GM19455 (cell line): Measurements from ENCODE around the gene P4HA3.
"Not testable (repeated sequence)": the region's sequence is repeated elsewhere in the genome, so short reads cannot be mapped to it uniquely, and the experiment has no call there.

Experiments used
- ATAC-seq: cut with Tn5 transposase; IDR thresholded peaks from one replicate; pipeline ENCODE4 v1.9.1; 2021; ENCODE audit not compliant: unreplicated experiment

P4HA3 gene

GRCh38 chr11:74311352-74311926 lies at the start of gene P4HA3:
P4HA3 (minus strand) TSS chr11:74311640; CDS start chr11:74311611, 29 bp downstream.
- ATAC-seq: no peak

- no peak for ATAC-seq
Observed at GRCh38 chr11:74357449-74357848, 46.0 kb upstream of the P4HA3 start.

GRCh38 chr11:74355626-74356025 lies 44.2 kb upstream of the P4HA3 start:
- no peak for ATAC-seq

- no peak for ATAC-seq
Observed at GRCh38 chr11:74354036-74354435, 42.6 kb upstream of the P4HA3 start.

GRCh38 chr11:74347381-74347780 lies 35.9 kb upstream of the P4HA3 start:
- ATAC-seq: no peak

- ATAC-seq: no peak
Observed at GRCh38 chr11:74345420-74345819, 34.0 kb upstream of the P4HA3 start.

- no peak for ATAC-seq
Observed at GRCh38 chr11:74341921-74342320, 30.5 kb upstream of the P4HA3 start.

GRCh38 chr11:74339619-74340018 lies 28.2 kb upstream of the P4HA3 start:
- ATAC-seq: no peak

- ATAC-seq: no peak
Observed at GRCh38 chr11:74338963-74339362, 27.5 kb upstream of the P4HA3 start.

GRCh38 chr11:74333193-74333592 lies 21.8 kb upstream of the P4HA3 start:
- ATAC-seq: no peak

- ATAC-seq: no peak
Observed at GRCh38 chr11:74332291-74332690, 20.9 kb upstream of the P4HA3 start.

- ATAC-seq: not testable (repeated sequence)
Observed at GRCh38 chr11:74331000-74331399, 19.6 kb upstream of the P4HA3 start.

- ATAC-seq: no peak
Observed at GRCh38 chr11:74330075-74330858, 18.8 kb upstream of the P4HA3 start.

- ATAC-seq: no peak
Observed at GRCh38 chr11:74327076-74327475, 15.6 kb upstream of the P4HA3 start.

GRCh38 chr11:74326665-74327064 lies 15.2 kb upstream of the P4HA3 start:
- ATAC-seq: no peak

- no peak for ATAC-seq
Observed at GRCh38 chr11:74325649-74326645, 14.5 kb upstream of the P4HA3 start.

GRCh38 chr11:74322667-74323066 lies 11.2 kb upstream of the P4HA3 start:
- no peak for ATAC-seq

- no peak for ATAC-seq
Observed at GRCh38 chr11:74321487-74322188, 10.2 kb upstream of the P4HA3 start.

- no peak for ATAC-seq
Observed at GRCh38 chr11:74320538-74320937, 9.1 kb upstream of the P4HA3 start.

- ATAC-seq: no peak
Observed at GRCh38 chr11:74319139-74319816, 7.8 kb upstream of the P4HA3 start.
